HG03159 (cell line): ENCODE measurements around the gene NAALADL2.

ENCODE experiments used
- ATAC-seq: cut with Tn5 transposase; IDR thresholded peaks from one replicate; pipeline ENCODE4 v1.9.1; 2021; ENCODE audit warnings: mild to moderate bottlenecking, moderate library complexity; ENCODE audit not compliant: unreplicated experiment

Gene NAALADL2

DNA sequence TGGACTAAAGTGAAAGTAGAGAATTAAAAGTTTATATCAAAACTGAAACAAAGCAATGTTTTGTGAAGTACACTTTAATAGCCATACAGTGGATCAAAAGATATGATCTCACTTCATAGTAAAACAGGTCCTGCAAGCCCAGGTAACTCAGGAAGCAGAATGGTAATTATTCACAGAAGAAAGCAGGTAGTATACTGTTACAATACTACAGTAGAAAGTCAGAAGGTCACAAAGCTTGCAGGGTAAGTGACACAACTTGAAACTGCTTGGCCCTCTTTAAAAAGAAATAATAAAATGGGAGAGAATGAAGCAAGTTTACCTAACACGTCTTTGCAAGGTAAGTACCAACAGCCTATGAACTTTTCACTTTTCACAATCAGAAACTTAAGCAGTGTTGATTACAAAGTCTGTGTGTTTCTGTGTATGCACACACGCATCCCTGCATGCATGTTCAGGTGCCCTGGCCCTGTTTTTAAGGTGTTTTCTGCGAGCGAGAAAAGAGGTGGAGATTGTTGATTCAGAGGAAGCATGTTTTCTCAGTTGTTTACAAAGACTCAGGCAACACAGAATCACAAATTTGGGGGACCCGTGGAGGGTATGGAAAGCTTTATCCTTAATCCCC, at the start of gene NAALADL2:
Gene NAALADL2 (plus strand): TSS at position 221 of the 622 bp plus-strand sequence.
- ATAC-seq = no peak

DNA sequence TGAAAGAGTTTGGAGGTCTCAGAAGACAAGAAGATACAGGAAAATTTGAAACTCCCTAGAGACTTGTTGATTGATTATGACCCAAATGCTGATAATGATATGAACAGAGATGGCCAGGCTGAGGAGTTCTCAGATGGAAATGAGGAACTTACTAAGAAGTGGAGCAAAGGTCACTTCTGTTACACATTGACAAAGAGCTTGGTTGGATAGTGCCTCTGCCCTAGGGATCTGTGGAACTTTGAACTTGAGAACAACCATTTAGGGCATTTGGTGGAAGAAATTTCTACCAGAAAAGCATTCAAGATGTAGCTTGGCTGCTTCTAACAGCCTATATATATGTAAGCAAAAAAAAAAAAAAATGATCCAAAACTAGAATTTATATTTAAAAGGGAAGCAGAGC, 48.9 kb upstream of the NAALADL2 start:
- ATAC-seq = no peak

- ATAC-seq = no peak
Observed at GRCh38 chr3:174812172-174812862, 46.8 kb upstream of the NAALADL2 start.

DNA sequence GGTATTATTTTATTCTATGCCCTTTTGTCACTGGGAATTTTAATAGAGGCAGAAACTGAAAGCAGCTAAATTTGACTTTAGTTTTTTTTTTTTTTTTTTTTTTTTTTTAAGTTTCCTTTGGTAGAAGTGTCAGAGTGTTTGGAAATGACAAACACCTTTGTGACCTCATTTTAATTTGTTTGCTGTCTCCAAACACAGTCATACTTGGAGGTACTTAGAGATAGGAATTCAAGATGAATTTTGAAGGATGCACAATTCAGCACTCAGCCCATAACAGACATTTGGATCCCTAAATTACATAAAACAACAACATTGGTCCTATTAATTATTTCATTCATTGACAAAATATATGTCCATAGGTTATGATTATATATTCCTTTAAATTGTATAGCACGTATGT, 43.4 kb upstream of the NAALADL2 start:
- ATAC-seq = no peak

GRCh38 chr3:174820885-174821284, 38.2 kb upstream of the NAALADL2 start:
- no peak for ATAC-seq

GRCh38 chr3:174821477-174821876, 37.7 kb upstream of the NAALADL2 start:
- no peak for ATAC-seq

DNA sequence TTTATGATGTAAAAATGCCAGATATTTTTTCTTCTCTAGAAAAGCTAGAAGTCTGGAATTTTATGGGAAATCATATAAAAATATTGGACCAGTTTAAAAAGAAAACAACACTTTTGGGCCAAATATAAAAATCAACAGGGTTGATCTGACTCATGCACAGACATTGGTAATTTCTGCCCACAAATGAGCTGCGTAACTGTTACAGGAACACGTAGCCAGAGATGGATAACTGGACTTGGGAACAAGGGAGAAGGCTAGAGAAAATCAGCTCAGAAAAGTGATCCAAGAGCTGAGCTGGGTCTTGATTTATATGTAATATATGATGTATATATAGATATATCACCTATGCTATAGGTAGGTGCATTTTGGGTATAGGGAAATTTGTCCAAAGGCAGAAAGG, 36.8 kb upstream of the NAALADL2 start:
- ATAC-seq = no peak

DNA sequence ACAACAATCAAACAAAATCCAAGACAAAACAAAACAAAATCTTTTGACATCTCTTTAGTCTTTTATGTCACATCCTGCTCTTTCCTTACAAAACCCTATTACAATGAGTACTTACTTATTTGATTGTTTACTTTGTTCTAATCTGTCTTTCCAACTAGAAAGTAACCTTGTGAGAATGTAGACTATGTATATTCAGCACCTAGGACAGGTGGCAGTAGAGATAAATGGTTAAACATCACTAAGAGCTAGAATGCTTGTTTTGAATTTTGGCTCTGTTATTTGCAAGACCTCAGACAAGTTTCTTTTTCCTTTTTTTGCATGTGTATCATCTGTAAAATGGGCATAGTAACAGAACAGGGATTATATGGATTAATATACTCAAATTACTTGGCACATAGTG, 33.1 kb upstream of the NAALADL2 start:
- no peak for ATAC-seq

DNA sequence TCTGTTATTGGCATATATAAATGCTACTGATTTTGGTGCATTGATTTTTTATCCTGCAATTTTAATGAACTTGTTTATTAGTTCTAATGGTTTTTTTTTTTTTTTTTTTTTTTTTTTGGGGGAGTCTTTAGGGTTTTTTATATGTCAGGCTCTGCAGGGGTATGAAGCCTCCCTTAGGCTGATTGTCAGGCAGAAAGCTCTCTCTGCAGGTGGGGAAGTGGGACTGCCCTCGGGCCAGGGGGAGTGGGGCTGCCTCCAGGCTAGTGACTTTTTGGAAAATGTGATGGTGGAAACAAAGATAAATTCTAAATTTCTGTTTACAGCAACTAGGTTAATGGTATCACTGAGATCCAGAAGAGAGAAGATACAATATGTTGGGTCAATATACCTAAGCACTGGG, 14.4 kb upstream of the NAALADL2 start:
- ATAC-seq = no peak

DNA sequence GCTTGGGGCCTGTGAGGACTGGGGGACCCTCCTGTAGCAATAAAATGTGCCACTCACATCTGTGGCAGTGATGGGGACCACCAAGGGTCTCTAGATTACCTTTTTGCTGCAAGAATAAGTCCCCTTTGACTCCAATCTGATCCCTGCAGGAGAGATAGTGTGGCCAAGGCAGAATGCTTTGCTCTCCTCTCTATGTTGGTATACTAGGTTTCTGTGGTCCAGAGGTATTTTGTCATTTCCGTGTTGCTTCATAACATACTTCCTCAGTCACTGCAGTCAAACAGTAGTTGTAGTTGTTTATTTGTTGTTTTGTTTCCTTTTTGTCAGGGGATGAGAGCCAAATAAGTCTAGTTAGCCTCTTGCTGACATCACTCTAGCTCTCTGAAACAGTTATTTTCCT, 13.1 kb upstream of the NAALADL2 start:
- no peak for ATAC-seq

- ATAC-seq = no peak
Observed at GRCh38 chr3:174854987-174855386, 4.1 kb upstream of the NAALADL2 start.

DNA sequence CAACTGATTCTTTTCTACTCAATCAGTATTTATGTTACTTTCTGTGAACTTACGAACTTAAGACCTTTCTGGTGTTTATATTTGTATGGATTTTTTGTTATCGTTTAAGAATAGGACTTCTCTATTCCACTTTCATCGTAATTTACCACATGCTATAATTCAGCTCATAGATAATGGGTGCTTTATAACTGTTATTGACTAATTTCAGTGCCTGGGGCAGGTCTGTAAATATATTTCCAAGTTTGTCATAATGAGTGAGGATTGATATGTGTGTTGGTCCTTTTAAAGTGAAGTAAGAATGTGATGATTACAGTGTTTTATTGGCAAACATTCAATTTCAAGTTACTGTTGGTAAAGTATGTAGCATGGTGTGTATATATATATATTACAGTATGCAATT, 1.8 kb upstream of the NAALADL2 start:
- no peak for ATAC-seq

- ATAC-seq = no peak
Observed at GRCh38 chr3:174858353-174858752, 781 bp upstream of the NAALADL2 start.

DNA sequence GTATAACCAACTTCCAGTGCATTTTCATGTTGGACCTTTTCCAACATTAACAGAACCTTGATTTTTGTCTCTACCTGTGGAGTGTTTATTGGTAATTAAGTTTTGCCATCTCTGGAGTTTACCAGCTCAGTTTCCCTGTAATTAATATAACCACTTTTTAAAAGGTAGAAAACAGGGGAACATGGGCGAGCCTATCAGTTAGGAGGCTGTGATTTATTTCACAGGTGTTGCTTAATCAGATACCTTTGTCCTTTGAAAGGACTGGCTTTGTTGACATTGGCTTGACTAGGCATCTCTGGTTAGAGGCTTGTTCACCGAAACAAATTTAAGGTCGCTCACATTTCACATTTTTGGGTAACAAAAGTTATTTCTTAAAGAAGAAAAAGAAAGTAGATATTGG, 622 bp downstream of the NAALADL2 start:
- ATAC-seq = no peak

GRCh38 chr3:174862101-174862500, 3.0 kb downstream of the NAALADL2 start:
- ATAC-seq = no peak

GRCh38 chr3:174862666-174863065, 3.5 kb downstream of the NAALADL2 start:
- no peak for ATAC-seq

GRCh38 chr3:174863488-174863887, 4.4 kb downstream of the NAALADL2 start:
- ATAC-seq = no peak

GRCh38 chr3:174869448-174869847, 10.3 kb downstream of the NAALADL2 start:
- no peak for ATAC-seq

GRCh38 chr3:174873832-174874657, 14.9 kb downstream of the NAALADL2 start:
- ATAC-seq = no peak

DNA sequence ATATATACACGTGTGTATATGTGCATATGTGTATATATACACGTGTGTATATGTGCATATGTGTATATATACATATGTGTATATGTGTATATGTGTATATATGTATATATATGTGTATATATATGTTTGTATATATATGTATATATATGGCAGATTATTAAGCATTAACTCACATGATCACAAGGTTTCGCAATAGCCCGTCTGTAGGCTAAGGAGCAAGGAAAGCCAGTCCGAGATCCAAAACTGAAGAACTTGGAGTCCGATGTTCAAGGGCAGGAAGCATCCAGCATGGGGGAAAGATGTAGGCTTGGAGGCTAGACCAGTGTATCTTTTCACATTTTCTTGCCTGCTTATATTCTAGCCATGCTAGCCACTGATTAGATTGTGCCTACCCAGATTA, 23.7 kb downstream of the NAALADL2 start:
- ATAC-seq = no peak

DNA sequence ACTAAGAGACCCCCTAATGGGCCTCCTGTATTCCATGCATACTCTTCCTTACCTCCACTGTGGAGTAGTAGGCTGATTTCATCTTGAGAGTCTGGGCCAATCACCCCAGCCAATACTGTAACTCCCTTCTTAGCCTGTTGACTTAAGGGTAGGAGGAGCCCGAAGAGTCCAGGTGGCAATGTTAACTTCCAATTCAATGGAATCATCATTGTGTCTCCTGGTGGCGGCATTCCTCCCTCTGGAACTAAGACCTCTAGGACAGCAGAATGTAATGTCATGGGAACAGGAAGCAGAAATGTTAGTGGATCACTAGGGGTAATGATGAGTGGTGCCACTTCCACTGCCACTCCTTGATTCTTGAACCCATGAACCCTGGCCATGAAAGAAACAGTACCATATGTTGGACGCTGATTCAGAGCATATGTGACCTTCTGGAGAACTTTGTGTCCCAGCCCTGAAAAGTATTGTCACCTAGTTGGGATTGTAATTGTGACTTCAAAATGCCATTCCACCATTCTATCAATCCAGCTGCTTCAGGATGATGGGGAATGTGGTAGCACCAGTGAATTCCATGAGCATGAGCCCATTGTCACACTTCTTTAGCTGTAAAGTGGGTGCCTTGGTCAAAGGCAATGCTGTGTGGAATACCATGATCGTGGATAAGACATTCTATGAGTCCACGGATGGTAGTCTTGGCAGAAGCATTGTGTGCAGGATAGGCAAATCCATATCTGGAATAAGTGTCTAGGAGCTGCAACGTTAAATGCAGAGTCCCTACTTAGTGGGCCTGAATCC, 24.9 kb downstream of the NAALADL2 start:
- no peak for ATAC-seq
